Left lobe of liver (tissue), 2 donors: ENCODE data around the gene DNAH12. TPM values are rescaled to one million over a fixed set of nuclear protein-coding genes. Genes with fewer than 3 reads are reported as not detected.
"Not testable (repeated sequence)": the region's sequence is repeated elsewhere in the genome, so short reads cannot be mapped to it uniquely, and the experiment has no call there.

Experiments used
- ATAC-seq: fragments of 200-7000 bp; cut with Tn5 transposase; one replicate; pipeline ENCODE4 v1.9.1; 2020; ENCODE audit warnings: mild to moderate bottlenecking, moderate library complexity
- DNase-seq: peaks from one replicate; pipeline ENCODE4 v3.0.0-alpha.2; 2020; ENCODE audit warnings: low spot score
- total RNA-seq: library from RNA; stranded (reverse); gene quantifications from one replicate; pipeline ENCODE4 v1.2.1, GENCODE V29; 2021
- donor health status: DM: no; HTN: no; CAD: no; lungs with moderate emphysema.
- donor health status: DM: no; HTN: yes; CAD: no.

DNAH12 gene
- total RNA-seq, 1 donor from 2014 or later, result 0.20 TPM

- no peak for ATAC-seq
- no peak for DNase-seq
Measured at GRCh38 chr3:57411715-57412114, 132.4 kb downstream of the DNAH12 start.

GRCh38 chr3:57409471-57409870 is 134.7 kb downstream of the DNAH12 start:
- ATAC-seq (no peak), DNase-seq (no peak)

GRCh38 chr3:57402675-57403074 is 141.5 kb downstream of the DNAH12 start:
- ATAC-seq (no peak), DNase-seq (no peak)

- DNase-seq (no peak), ATAC-seq (peak; percentile 100)
Measured at GRCh38 chr3:57397175-57398026, 146.7 kb downstream of the DNAH12 start.

- no peak for ATAC-seq
- DNase-seq, result no peak
Measured at GRCh38 chr3:57393977-57394376, 150.2 kb downstream of the DNAH12 start.

GRCh38 chr3:57391767-57392166 is 152.4 kb downstream of the DNAH12 start:
- DNase-seq (no peak), ATAC-seq (peak; percentile 48)

GRCh38 chr3:57389271-57389670 is 154.9 kb downstream of the DNAH12 start:
- no peak for DNase-seq
- no peak for ATAC-seq

- ATAC-seq, result no peak
Measured at GRCh38 chr3:57386307-57386706, 157.8 kb downstream of the DNAH12 start.

GRCh38 chr3:57385498-57385897 is 158.6 kb downstream of the DNAH12 start:
- ATAC-seq, result peak; percentile 56
- peak; percentile 50 for DNase-seq

More at GRCh38 chr3:57386307-57386706, 157.8 kb downstream of the DNAH12 start:
- no peak for DNase-seq

GRCh38 chr3:57383838-57384237 is 160.3 kb downstream of the DNAH12 start:
- DNase-seq (no peak), ATAC-seq (no peak)

GRCh38 chr3:57383406-57383805 is 160.7 kb downstream of the DNAH12 start:
- DNase-seq, result no peak
- no peak for ATAC-seq

GRCh38 chr3:57382933-57383332 is 161.2 kb downstream of the DNAH12 start:
- DNase-seq (no peak), ATAC-seq (no peak)

- DNase-seq (no peak), ATAC-seq (peak; percentile 75)
Measured at GRCh38 chr3:57370341-57370740, 173.8 kb downstream of the DNAH12 start.

- DNase-seq, ATAC-seq: not testable (repeated sequence)
Measured at GRCh38 chr3:57365089-57365488, 179.1 kb downstream of the DNAH12 start.

GRCh38 chr3:57356275-57356674 is 187.9 kb downstream of the DNAH12 start:
- not testable (repeated sequence) for DNase-seq, ATAC-seq

- no peak for ATAC-seq
- no peak for DNase-seq
Measured at GRCh38 chr3:57354768-57355167, 189.4 kb downstream of the DNAH12 start.

GRCh38 chr3:57350271-57350670 is 193.9 kb downstream of the DNAH12 start:
- no peak for DNase-seq

GRCh38 chr3:57339071-57339642 is 205.0 kb downstream of the DNAH12 start:
- DNase-seq, ATAC-seq: not testable (repeated sequence)

More at GRCh38 chr3:57350271-57350670, 193.9 kb downstream of the DNAH12 start:
- no peak for ATAC-seq

- not testable (repeated sequence) for DNase-seq
Measured at GRCh38 chr3:57338272-57339070, 205.7 kb downstream of the DNAH12 start.

GRCh38 chr3:57335283-57335938 is 208.7 kb downstream of the DNAH12 start:
- DNase-seq (no peak), ATAC-seq (no peak)

More at GRCh38 chr3:57338272-57339070, 205.7 kb downstream of the DNAH12 start:
- not testable (repeated sequence) for ATAC-seq
